Activated CD4-positive, alpha-beta T cell treated with anti-CD3 and anti-CD28 coated beads, Interleukin-2, amount 10 ng/mL, durations not matched to agents 24 days and 14 days (primary cell): ENCODE results near the gene PILRA. TPM values are rescaled to one million over a fixed set of nuclear protein-coding genes. Genes with fewer than 3 reads are reported as not detected.
A peak's percentile ranks its signal among the peaks of the same experiment; 100 is the strongest.
"Not testable (repeated sequence)": the region's sequence is repeated elsewhere in the genome, so short reads cannot be mapped to it uniquely, and the experiment has no call there.

ENCODE experiments used
- DNase-seq: peaks from one replicate; pipeline ENCODE4 v3.0.0; 2022
- H3K27ac Mint-ChIP-seq: one replicate; pipeline ENCODE4 v1.8.0; 2022; ENCODE audit warnings: mild to moderate bottlenecking, mixed read lengths
- H3K27me3 Mint-ChIP-seq: one replicate; pipeline ENCODE4 v1.8.0; 2022; ENCODE audit warnings: mixed read lengths
- H3K36me3 Mint-ChIP-seq: one replicate; pipeline ENCODE4 v1.8.0; 2022; ENCODE audit warnings: low read depth, mild to moderate bottlenecking, mixed read lengths
- H3K4me1 Mint-ChIP-seq: one replicate; pipeline ENCODE4 v1.8.0; 2021; ENCODE audit warnings: mixed read lengths
- H3K4me3 Mint-ChIP-seq: one replicate; pipeline ENCODE4 v1.8.0; 2022; ENCODE audit warnings: mild to moderate bottlenecking, moderate library complexity, mixed read lengths
- H3K9me3 Mint-ChIP-seq: one replicate; pipeline ENCODE4 v1.8.0; 2021; ENCODE audit warnings: mixed read lengths
- intact Hi-C: fragments of 100-400 bp; cut with micrococcal nuclease; formaldehyde crosslinking; loops from one replicate; pipeline ENCODE4 v1.15.1; 2023
- total RNA-seq: library from RNA; stranded (reverse); gene quantifications from 2 replicates; pipeline ENCODE4 v1.2.3, GENCODE V29; 2022

PILRA gene
- total RNA-seq, 1 donor from 2014 or later, result 11.6 TPM

DNA sequence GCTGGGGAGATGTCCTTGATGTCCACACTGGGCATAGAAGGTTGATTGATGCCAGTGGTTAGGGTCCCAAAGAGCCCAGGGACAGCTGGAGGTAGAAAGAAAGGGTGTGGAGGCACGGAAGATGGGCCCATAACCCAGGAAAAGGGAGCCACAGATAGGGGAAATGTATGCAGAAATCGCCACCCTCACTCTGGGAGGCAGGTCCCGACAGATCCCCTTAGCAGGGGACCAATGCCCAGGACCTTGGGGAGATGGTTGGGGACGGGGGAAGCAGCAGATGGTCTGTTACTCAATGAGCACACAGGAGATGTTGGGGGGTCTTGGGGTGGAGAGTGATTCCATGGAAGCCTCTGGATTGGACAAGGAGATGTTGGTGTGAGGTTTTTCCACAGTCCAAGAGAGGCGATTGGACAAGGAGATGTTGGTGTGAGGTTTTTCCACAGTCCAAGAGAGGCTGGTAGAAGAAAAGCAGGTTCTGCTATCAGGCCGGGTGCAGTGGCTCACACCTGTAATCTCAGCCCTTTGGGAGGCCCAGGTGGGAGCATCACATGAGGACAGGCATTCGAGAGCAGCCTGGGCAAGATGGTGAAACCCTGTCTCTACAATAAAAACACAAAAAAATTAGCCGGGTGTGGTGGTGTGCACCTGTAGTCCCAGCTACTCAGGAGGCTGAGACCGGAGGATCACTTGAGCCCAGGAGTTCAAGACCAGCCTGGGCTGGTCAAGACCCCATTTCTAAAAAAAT is 70.0 kb downstream of the PILRA start:
- Mint-ChIP-seq H3K27me3 (no peaks in the 10 kb centered on the region), H3K4me3 (no peak overlapping the region), H3K4me1 (peaks cover 21% of the 10 kb centered on the region), H3K27ac (peak overlapping the region; percentile 67), H3K36me3 (no peaks in the 10 kb centered on the region), H3K9me3 (no peaks in the 10 kb centered on the region)
- intact Hi-C loops, result no loop called here
- no peak for DNase-seq

DNA sequence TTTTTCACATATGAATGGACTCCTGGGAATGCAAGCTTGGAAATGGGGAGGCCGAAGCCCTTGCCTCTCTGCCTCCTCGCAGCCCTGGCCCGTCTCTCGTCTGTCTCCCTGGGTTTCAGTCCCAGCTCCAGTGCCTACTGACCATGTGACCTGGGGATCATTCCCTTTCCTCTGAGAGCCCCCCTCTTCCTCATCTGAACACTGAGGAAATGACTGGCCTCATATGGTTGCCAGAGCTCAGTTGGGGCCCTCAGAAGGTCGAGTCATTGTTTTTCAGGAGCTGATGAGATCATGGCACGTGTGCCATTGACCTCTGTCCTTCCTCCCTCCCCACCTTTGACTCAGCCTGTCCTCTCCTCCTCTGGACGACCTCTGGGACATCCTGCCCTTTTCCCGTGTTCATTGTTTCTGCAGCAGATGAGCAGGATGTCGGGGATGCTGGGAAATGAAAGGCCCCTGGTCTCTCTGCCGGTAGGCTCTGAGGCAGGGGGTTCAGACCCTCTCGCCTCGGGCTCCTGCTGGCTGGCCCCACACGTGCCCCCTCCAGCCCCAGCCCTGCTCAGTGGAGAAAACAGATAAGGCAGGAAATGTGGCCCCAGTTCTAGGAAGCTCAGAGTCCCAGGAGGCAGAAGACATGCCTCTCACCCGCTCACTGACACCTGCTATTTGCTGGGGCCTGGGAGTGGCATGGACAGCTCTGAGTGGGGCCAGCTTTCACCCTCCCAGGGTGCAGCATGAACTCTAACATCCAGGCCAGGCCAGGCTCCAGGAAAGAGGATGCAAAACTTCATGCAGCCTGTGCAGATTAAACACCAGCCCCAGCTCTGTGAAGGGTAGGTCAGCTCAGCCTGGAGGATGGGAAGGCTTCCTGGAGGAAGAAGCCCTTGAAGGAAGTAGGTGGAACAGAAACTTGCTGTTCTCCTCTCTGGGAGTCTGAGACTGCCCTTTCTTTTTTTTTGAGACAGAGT is 71.3 kb downstream of the PILRA start:
- no peaks in the 10 kb centered on the region for H3K36me3 Mint-ChIP-seq
- peak overlapping the region; percentile 8 for H3K4me3 Mint-ChIP-seq
- peak overlapping the region; percentile 88 for H3K27ac Mint-ChIP-seq
- intact Hi-C loops, result no loop called here
- no peaks in the 10 kb centered on the region for H3K27me3 Mint-ChIP-seq
- H3K4me1 Mint-ChIP-seq, result peaks cover 21% of the 10 kb centered on the region
- DNase-seq, result peak; percentile 64
- H3K9me3 Mint-ChIP-seq, result no peaks in the 10 kb centered on the region

DNA sequence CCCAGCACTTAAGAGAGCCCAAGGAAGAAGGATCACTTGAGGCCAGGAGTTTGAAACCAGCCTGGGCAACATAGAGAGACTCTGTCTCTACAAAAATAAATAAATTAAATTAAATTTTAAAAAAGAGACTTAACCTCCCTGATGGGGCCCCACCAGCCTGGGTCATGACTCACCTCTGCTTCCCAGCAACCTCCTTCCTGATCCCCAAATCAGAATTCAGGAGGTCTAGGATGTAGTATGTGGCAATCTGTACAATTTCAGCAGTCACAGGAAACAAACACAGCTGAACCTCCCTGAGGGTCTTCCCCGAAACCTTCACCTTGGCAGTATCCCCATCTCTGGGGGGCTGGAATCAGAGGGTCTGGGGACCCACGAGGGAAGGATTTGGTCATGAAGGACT is 72.8 kb downstream of the PILRA start:
- Mint-ChIP-seq H3K4me1 (peaks cover 28% of the 10 kb centered on the region), H3K27me3 (no peaks in the 10 kb centered on the region), H3K9me3 (no peaks in the 10 kb centered on the region), H3K27ac (peak overlapping the region; percentile 25), H3K4me3 (no peak overlapping the region), H3K36me3 (no peaks in the 10 kb centered on the region)
- intact Hi-C loops, result no loop called here
- DNase-seq, result no peak

DNA sequence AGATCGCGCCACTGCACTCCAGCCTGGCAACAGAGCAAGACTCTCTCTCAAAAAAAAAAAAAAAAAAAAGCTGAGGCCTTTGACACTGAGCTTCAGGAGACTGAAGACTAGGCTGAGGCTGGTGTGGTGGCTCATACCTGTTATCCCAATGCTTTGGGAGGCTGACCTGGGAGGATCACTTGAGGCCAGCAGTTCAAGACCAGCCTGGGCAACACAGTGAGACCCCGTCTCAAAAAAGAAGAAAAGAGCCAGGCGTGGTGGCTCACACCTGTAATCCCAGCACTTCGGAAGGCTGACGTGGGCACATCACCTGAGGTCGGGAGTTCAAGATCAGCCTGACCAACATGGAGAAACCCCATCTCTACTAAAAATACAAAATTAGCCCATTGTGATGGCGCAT is 74.1 kb downstream of the PILRA start:
- intact Hi-C loops, H3K27ac Mint-ChIP-seq, H3K4me3 Mint-ChIP-seq, H3K27me3 Mint-ChIP-seq, H3K36me3 Mint-ChIP-seq, DNase-seq, H3K9me3 Mint-ChIP-seq: not testable (repeated sequence)
- peaks cover 26% of the 10 kb centered on the region for H3K4me1 Mint-ChIP-seq

DNA sequence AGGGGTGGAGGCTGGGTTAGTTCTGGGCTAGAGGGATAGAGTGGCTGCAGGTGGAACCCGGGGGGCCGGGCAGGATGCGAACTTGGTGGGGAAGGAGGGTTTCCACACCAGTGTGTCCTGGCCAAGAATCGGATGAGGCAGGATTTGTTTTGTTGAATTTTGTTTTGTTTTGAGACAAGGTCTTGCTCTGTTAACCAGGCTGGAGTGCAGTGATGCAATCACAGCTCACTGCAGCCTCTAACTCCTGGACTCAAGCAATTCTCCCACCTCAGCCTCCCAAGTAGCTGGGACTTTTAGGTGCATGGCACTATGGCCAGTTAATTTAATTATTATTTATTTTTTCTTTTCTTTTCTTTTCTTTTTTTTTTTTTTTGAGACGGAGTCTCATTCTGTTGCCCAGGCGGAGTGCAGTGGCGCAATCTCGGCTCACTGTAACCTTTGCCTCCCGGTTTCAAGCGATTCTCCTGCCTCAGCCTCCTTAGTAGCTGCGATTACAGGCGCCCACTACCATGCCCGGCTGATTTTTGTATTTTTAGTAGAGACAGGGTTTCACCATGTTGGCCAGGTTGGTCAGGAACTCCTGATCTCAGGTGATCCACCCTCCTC is 76.0 kb downstream of the PILRA start:
- Mint-ChIP-seq H3K36me3 (no peaks in the 10 kb centered on the region), H3K27me3 (no peaks in the 10 kb centered on the region), H3K9me3 (no peaks in the 10 kb centered on the region), H3K4me1 (peaks cover 22% of the 10 kb centered on the region), H3K27ac (no peak overlapping the region), H3K4me3 (no peak overlapping the region)
- intact Hi-C loops, result no loop called here
- DNase-seq, result no peak

Other genes with a start within 250 kb of the PILRA start
- gene MBLAC1, start 246.5 kb upstream of the PILRA start, total RNA-seq, result 3.0 and 3.5 TPM in 2 replicates
- 123 and 126 TPM in 2 replicates for gene LAMTOR4, start 224.6 kb upstream of the PILRA start, total RNA-seq
- 31.7 and 39.2 TPM in 2 replicates for gene TRAPPC14, start 214.8 kb upstream of the PILRA start, total RNA-seq
- 2.1 TPM in 2 replicates for gene GAL3ST4, start 204.9 kb upstream of the PILRA start, total RNA-seq
- 6.3 and 7.9 TPM in 2 replicates for gene GPC2, start 196.1 kb upstream of the PILRA start, total RNA-seq
- 23.7 TPM in 2 replicates for gene STAG3, start 195.6 kb upstream of the PILRA start, total RNA-seq
- 20.9 and 21.6 TPM in 2 replicates for gene PVRIG, start 153.5 kb upstream of the PILRA start, total RNA-seq
- gene SPDYE3, start 65.8 kb upstream of the PILRA start, total RNA-seq, result not detected in 2 replicates
- 74.6 and 78.3 TPM in 2 replicates for gene PILRB, start 15.4 kb upstream of the PILRA start, total RNA-seq
- gene ZCWPW1, start 55.2 kb downstream of the PILRA start, total RNA-seq, result 1.7 and 2.6 TPM in 2 replicates
- 55.8 and 57.2 TPM in 2 replicates for gene MEPCE, start 56.3 kb downstream of the PILRA start, total RNA-seq
- gene PPP1R35, start 63.0 kb downstream of the PILRA start, total RNA-seq, result 52.8 and 59.9 TPM in 2 replicates
- gene SPACDR, start 90.8 kb downstream of the PILRA start, total RNA-seq, result 2.7 and 2.9 TPM in 2 replicates
- 113 and 121 TPM in 2 replicates for gene TSC22D4, start 105.7 kb downstream of the PILRA start, total RNA-seq
- gene NYAP1, start 110.4 kb downstream of the PILRA start, total RNA-seq, result 0.17 and 0.49 TPM in 2 replicates
- 112 and 114 TPM in 2 replicates for gene AGFG2, start 165.7 kb downstream of the PILRA start, total RNA-seq
- gene SAP25, start 200.4 kb downstream of the PILRA start, total RNA-seq, result 9.2 and 11.3 TPM in 2 replicates
- 86.0 and 89.2 TPM in 2 replicates for gene LRCH4, start 212.6 kb downstream of the PILRA start, total RNA-seq
- 0.38 and 0.42 TPM in 2 replicates for gene FBXO24, start 212.8 kb downstream of the PILRA start, total RNA-seq
- gene PCOLCE, start 228.9 kb downstream of the PILRA start, total RNA-seq, result 4.8 and 5.0 TPM in 2 replicates
- 11.3 and 12.1 TPM in 2 replicates for gene MOSPD3, start 239.1 kb downstream of the PILRA start, total RNA-seq